HG03378 (cell line): ENCODE results near the gene BICRAL.
"Not testable (repeated sequence)": the region's sequence is repeated elsewhere in the genome, so short reads cannot be mapped to it uniquely, and the experiment has no call there.

Experiments used
- ATAC-seq: cut with Tn5 transposase; IDR thresholded peaks from one replicate; pipeline ENCODE4 v1.9.1; 2021; ENCODE audit warnings: mild to moderate bottlenecking, moderate library complexity; ENCODE audit not compliant: unreplicated experiment

Gene BICRAL

GRCh38 chr6:42841844-42842584, 60.2 kb downstream of the BICRAL start:
- no peak for ATAC-seq

GRCh38 chr6:42845327-42845694, 63.5 kb downstream of the BICRAL start:
- no peak for ATAC-seq

GRCh38 chr6:42846505-42846904, 64.7 kb downstream of the BICRAL start:
- ATAC-seq, result no peak

- ATAC-seq, result no peak
Measured at GRCh38 chr6:42848700-42849099, 66.8 kb downstream of the BICRAL start.

- ATAC-seq, result no peak
Measured at GRCh38 chr6:42851599-42851998, 69.7 kb downstream of the BICRAL start.

- ATAC-seq, result no peak
Measured at GRCh38 chr6:42860036-42860435, 78.2 kb downstream of the BICRAL start.

- ATAC-seq, result no peak
Measured at GRCh38 chr6:42860481-42860880, 78.6 kb downstream of the BICRAL start.

- no peak for ATAC-seq
Measured at GRCh38 chr6:42864602-42865001, 82.8 kb downstream of the BICRAL start.

GRCh38 chr6:42870145-42870936, 88.5 kb downstream of the BICRAL start:
- no peak for ATAC-seq

- no peak for ATAC-seq
Measured at GRCh38 chr6:42871711-42872110, 89.9 kb downstream of the BICRAL start.

- no peak for ATAC-seq
Measured at GRCh38 chr6:42873313-42873712, 91.5 kb downstream of the BICRAL start.

GRCh38 chr6:42877695-42878094, 95.8 kb downstream of the BICRAL start:
- ATAC-seq, result no peak

GRCh38 chr6:42879372-42880239, 97.8 kb downstream of the BICRAL start, which contains the start of gene RPL7L1:
Gene RPL7L1 (plus strand): TSS chr6:42879616. CDS start chr6:42879911, 295 bp downstream.
- peak; percentile 82 for ATAC-seq

- not testable (repeated sequence) for ATAC-seq
Measured at GRCh38 chr6:42880240-42880817, 98.5 kb downstream of the BICRAL start.

GRCh38 chr6:42880871-42881270, 99.0 kb downstream of the BICRAL start:
- ATAC-seq, result not testable (repeated sequence)

- ATAC-seq, result no peak
Measured at GRCh38 chr6:42885702-42886101, 103.8 kb downstream of the BICRAL start.

GRCh38 chr6:42888201-42888600, 106.3 kb downstream of the BICRAL start:
- ATAC-seq, result not testable (repeated sequence)

GRCh38 chr6:42889815-42890214, 108.0 kb downstream of the BICRAL start:
- ATAC-seq, result peak; percentile 8

- peak; percentile 67 for ATAC-seq
Measured at GRCh38 chr6:42890311-42891198, 108.7 kb downstream of the BICRAL start.

GRCh38 chr6:42891199-42891722, 109.4 kb downstream of the BICRAL start:
- no peak for ATAC-seq
